ENCODE measurements around the gene MAP2K5.

Gene MAP2K5

GRCh38 chr15:67544475-67544874 lies 2.0 kb downstream of the MAP2K5 start:
- Histone ChIP-seq H3K4me3 (ENCODE audit: low read depth, low read length, poor library complexity, severe bottlenecking) (peak overlapping the region; percentile 84), H2AFZ (ENCODE audit: low read length) (no peak overlapping the region), H3K36me3 (ENCODE audit: insufficient read depth, low read length) (peaks cover 15% of the 10 kb centered on the region; the same call in 1 of the 2 replicates), H3K27me3 (ENCODE audit: insufficient read depth, low read length) (no peaks in the 10 kb centered on the region), H3K9me3 (ENCODE audit: low read length) (no peaks in the 10 kb centered on the region), H3K4me2 (ENCODE audit: low read length) (peak overlapping the region; percentile 82), H3K27ac (ENCODE audit: low read depth, low read length, poor library complexity, severe bottlenecking) (peak overlapping the region; percentile 84), H3K9me2 (ENCODE audit: low read depth, low read length) (no peaks in the 10 kb centered on the region), H3K4me1 (ENCODE audit: insufficient read depth, low read length, severe bottlenecking) (peaks cover 80% of the 10 kb centered on the region), H3F3A (ENCODE audit: insufficient read depth, low read length) (peaks cover 3% of the 10 kb centered on the region; the same call in 1 of the 2 replicates), H3K79me2 (ENCODE audit: insufficient read depth, low read length) (peaks cover 6% of the 10 kb centered on the region; the same call in 1 of the 2 replicates), H3K9ac (ENCODE audit: low read length) (peak overlapping the region; percentile 87; the same call in 1 of the 2 replicates), H4K20me1 (ENCODE audit: insufficient read depth, low read length) (no peaks in the 10 kb centered on the region)
- no peak for TF ChIP-seq CTCF (IDR thresholded peaks at IDR 0.05; ENCODE audit: low read length)
- TF ChIP-seq EZH2 (IDR thresholded peaks at IDR 0.05; ENCODE audit: borderline replicate concordance, low read length): no peak

- Histone ChIP-seq H3K9me3 (ENCODE audit: low read length) (no peaks in the 10 kb centered on the region), H3K79me2 (ENCODE audit: insufficient read depth, low read length) (peaks cover 15% of the 10 kb centered on the region; the same call in 1 of the 2 replicates), H4K20me1 (ENCODE audit: insufficient read depth, low read length) (no peaks in the 10 kb centered on the region), H3K9ac (ENCODE audit: low read length) (no peak overlapping the region; the same call in 1 of the 2 replicates), H2AFZ (ENCODE audit: low read length) (no peak overlapping the region), H3K27ac (ENCODE audit: low read depth, low read length, poor library complexity, severe bottlenecking) (peak overlapping the region; percentile 84), H3K27me3 (ENCODE audit: insufficient read depth, low read length) (no peaks in the 10 kb centered on the region), H3K4me3 (ENCODE audit: low read depth, low read length, poor library complexity, severe bottlenecking) (no peak overlapping the region), H3K9me2 (ENCODE audit: low read depth, low read length) (no peaks in the 10 kb centered on the region), H3K36me3 (ENCODE audit: insufficient read depth, low read length) (peaks cover 23% of the 10 kb centered on the region), H3K4me2 (ENCODE audit: low read length) (peak overlapping the region; percentile 82), H3K4me1 (ENCODE audit: insufficient read depth, low read length, severe bottlenecking) (peaks cover 80% of the 10 kb centered on the region), H3F3A (ENCODE audit: insufficient read depth, low read length) (peaks cover 3% of the 10 kb centered on the region; the same call in 1 of the 2 replicates)
- TF ChIP-seq EZH2 (IDR thresholded peaks at IDR 0.05; ENCODE audit: borderline replicate concordance, low read length): no peak
These were observed 3.4 kb downstream of the MAP2K5 start for GRCh38 chr15:67545864-67546263.

GRCh38 chr15:67547064-67547463 lies 4.6 kb downstream of the MAP2K5 start:
- peaks cover 74% of the 10 kb centered on the region for H3K4me1 ChIP-seq (ENCODE audit: insufficient read depth, low read length, severe bottlenecking)
- no peaks in the 10 kb centered on the region for H3K9me2 ChIP-seq (ENCODE audit: low read depth, low read length)
- H3K27me3 ChIP-seq (ENCODE audit: insufficient read depth, low read length): no peaks in the 10 kb centered on the region
- H3K9me3 ChIP-seq (ENCODE audit: low read length): no peaks in the 10 kb centered on the region
- H3K36me3 ChIP-seq (ENCODE audit: insufficient read depth, low read length): peaks cover 34% of the 10 kb centered on the region
- H3K27ac ChIP-seq (ENCODE audit: low read depth, low read length, poor library complexity, severe bottlenecking): no peak overlapping the region
- no peak overlapping the region for H3K4me2 ChIP-seq (ENCODE audit: low read length)
- H3K79me2 ChIP-seq (ENCODE audit: insufficient read depth, low read length): peaks cover 15% of the 10 kb centered on the region; the same call in 1 of the 2 replicates
- no peaks in the 10 kb centered on the region for H4K20me1 ChIP-seq (ENCODE audit: insufficient read depth, low read length)
- no peak overlapping the region for H3K4me3 ChIP-seq (ENCODE audit: low read depth, low read length, poor library complexity, severe bottlenecking)
- H3K9ac ChIP-seq (ENCODE audit: low read length): no peak overlapping the region
- H2AFZ ChIP-seq (ENCODE audit: low read length): no peak overlapping the region
- H3F3A ChIP-seq (ENCODE audit: insufficient read depth, low read length): peaks cover 3% of the 10 kb centered on the region; the same call in 1 of the 2 replicates
- TF ChIP-seq EZH2 (IDR thresholded peaks at IDR 0.05; ENCODE audit: borderline replicate concordance, low read length) (no peak), CTCF (IDR thresholded peaks at IDR 0.05; ENCODE audit: low read length) (no peak)

- H3F3A ChIP-seq (ENCODE audit: insufficient read depth, low read length): peaks cover 3% of the 10 kb centered on the region; the same call in 1 of the 2 replicates
- no peaks in the 10 kb centered on the region for H3K27me3 ChIP-seq (ENCODE audit: insufficient read depth, low read length)
- H3K4me1 ChIP-seq (ENCODE audit: insufficient read depth, low read length, severe bottlenecking): peaks cover 74% of the 10 kb centered on the region
- H3K27ac ChIP-seq (ENCODE audit: low read depth, low read length, poor library complexity, severe bottlenecking): peak overlapping the region; percentile 76
- no peak overlapping the region for H3K4me3 ChIP-seq (ENCODE audit: low read depth, low read length, poor library complexity, severe bottlenecking)
- no peak overlapping the region; the same call in 1 of the 2 replicates for H3K9ac ChIP-seq (ENCODE audit: low read length)
- peaks cover 15% of the 10 kb centered on the region; the same call in 1 of the 2 replicates for H3K79me2 ChIP-seq (ENCODE audit: insufficient read depth, low read length)
- H4K20me1 ChIP-seq (ENCODE audit: insufficient read depth, low read length): no peaks in the 10 kb centered on the region
- H3K36me3 ChIP-seq (ENCODE audit: insufficient read depth, low read length): peaks cover 41% of the 10 kb centered on the region
- no peaks in the 10 kb centered on the region for H3K9me2 ChIP-seq (ENCODE audit: low read depth, low read length)
- no peak for TF ChIP-seq EZH2 (IDR thresholded peaks at IDR 0.05; ENCODE audit: borderline replicate concordance, low read length)
- TF ChIP-seq CTCF (IDR thresholded peaks at IDR 0.05; ENCODE audit: low read length): no peak
- peak overlapping the region; percentile 92; the same call in 1 of the 2 replicates for H3K4me2 ChIP-seq (ENCODE audit: low read length)
- no peak overlapping the region for H2AFZ ChIP-seq (ENCODE audit: low read length)
- no peaks in the 10 kb centered on the region for H3K9me3 ChIP-seq (ENCODE audit: low read length)
These were observed 5.3 kb downstream of the MAP2K5 start for GRCh38 chr15:67547836-67548235.

All from OCI-LY1 (cell line).